Aorta (tissue), 5 donors: ENCODE data around the gene WWOX. TPM values are rescaled to one million over a fixed set of nuclear protein-coding genes. Genes with fewer than 3 reads are reported as not detected.
A peak's percentile ranks its signal among the peaks of the same experiment; 100 is the strongest.

Experiments used
- ATAC-seq: fragments of 200-7000 bp; cut with Tn5 transposase; one replicate; pipeline ENCODE4 v1.9.1; 2022; ENCODE audit warnings: moderate library complexity; ENCODE audit not compliant: low FRiP score
- DNase-seq, 2 donors: peaks; one replicate each; pipeline ENCODE4 v3.0.0-alpha.2; 2020
- H3K27ac ChIP-seq, 2 donors: one replicate each; pipeline ENCODE4 v1.5.1; 2013; ENCODE audit warnings: low read length in 2 of 2, mild to moderate bottlenecking in 2 of 2, moderate library complexity in 2 of 2, control low read depth in 1 of 2, inconsistent platforms in 1 of 2, low read depth in 1 of 2
- H3K27me3 ChIP-seq, 2 donors: one replicate each; pipeline ENCODE4 v1.6.1; 2013; ENCODE audit warnings: control low read depth in 1 of 2, low read length in 1 of 2, mild to moderate bottlenecking in 1 of 2, moderate library complexity in 1 of 2; ENCODE audit not compliant: insufficient read depth in 2 of 2, control insufficient read depth in 1 of 2
- H3K36me3 ChIP-seq, 2 donors: one replicate each; pipeline ENCODE4 v1.6.1; 2013; ENCODE audit warnings: control low read depth in 1 of 2, low read length in 1 of 2, mild to moderate bottlenecking in 1 of 2; ENCODE audit not compliant: insufficient read depth in 2 of 2, control insufficient read depth in 1 of 2
- H3K4me1 ChIP-seq, 2 donors: one replicate each; pipeline ENCODE4 v1.6.1; 2013; ENCODE audit warnings: low read length in 2 of 2, control low read depth in 1 of 2, mild to moderate bottlenecking in 1 of 2, moderate library complexity in 1 of 2; ENCODE audit not compliant: insufficient read depth in 2 of 2, control insufficient read depth in 1 of 2
- H3K4me3 ChIP-seq, 2 donors: one replicate each; pipeline ENCODE4 v1.5.1; 2013; ENCODE audit warnings: low read length in 2 of 2, control low read depth in 1 of 2, mild to moderate bottlenecking in 1 of 2
- H3K9me3 ChIP-seq: one replicate; pipeline ENCODE4 v1.6.1; 2013; ENCODE audit warnings: mild to moderate bottlenecking, low read length; ENCODE audit not compliant: control insufficient read depth
- WGBS, 2 donors: extraction: QIAGEN DNeasy Blood & Tissue Kit; methylation state at CpG; one replicate each; pipeline ENCODE4 v1.1.7; 2013; 5-methylcytosine and 5-hydroxymethylcytosine counted together
- intact Hi-C, 2 donors: fragments of 100-400 bp; cut with DNase I; formaldehyde crosslinking; loops; one replicate each; pipeline versions ENCODE4 v1.14.2 to v1.15.0; 2022
- polyA plus RNA-seq, 2 donors: library from polyadenylated mRNA; stranded (reverse); fragments of 200-250 nt; gene quantifications; one replicate each; pipeline ENCODE4 v1.2.3, GENCODE V29; 2013
- total RNA-seq, 2 donors: library from RNA; stranded (reverse); fragmentation: NEBNext Ultra II Directional; extraction: Animal tissue kit (Norgen Biotek cat#: 25700); gene quantifications; one replicate each; pipeline ENCODE4 v1.2.1, GENCODE V29; 2021
- donor health status: healthy with polysubstance abuse.
- donor health status: Bipolar disorder and iron deficiency.
- donor health status: DM: no; HTN: no; CAD: no.
- donor health status: DM: no; HTN: no; CAD: no.
- donor health status: DM: yes; HTN: yes; CAD: no.

Gene WWOX
- total and polyA plus RNA-seq, 4 donors = 11.2 to 30.9 (median 14.6) TPM

GRCh38 chr16:78098087-78098486 is 1.4 kb upstream of the WWOX start:
- WGBS, 2 donors = 74 to 76% methylated on average over 4 of the region's 4 CpGs
- H3K36me3 ChIP-seq = no peaks in the 10 kb centered on the region
- H3K4me1 ChIP-seq = no peaks in the 10 kb centered on the region
- DNase-seq (no peak), ATAC-seq (no peak)
- H3K27me3 ChIP-seq = no peaks in the 10 kb centered on the region
- no peak overlapping the region for H3K4me3 ChIP-seq
- H3K9me3 ChIP-seq = no peaks in the 10 kb centered on the region
- H3K27ac ChIP-seq = no peak overlapping the region
- intact Hi-C loops = loop anchor here (5.0 to 10.0 kb wide), 2 partner anchors 51 to 423 kb away; no protein-coding TSS in a partner anchor

DNA sequence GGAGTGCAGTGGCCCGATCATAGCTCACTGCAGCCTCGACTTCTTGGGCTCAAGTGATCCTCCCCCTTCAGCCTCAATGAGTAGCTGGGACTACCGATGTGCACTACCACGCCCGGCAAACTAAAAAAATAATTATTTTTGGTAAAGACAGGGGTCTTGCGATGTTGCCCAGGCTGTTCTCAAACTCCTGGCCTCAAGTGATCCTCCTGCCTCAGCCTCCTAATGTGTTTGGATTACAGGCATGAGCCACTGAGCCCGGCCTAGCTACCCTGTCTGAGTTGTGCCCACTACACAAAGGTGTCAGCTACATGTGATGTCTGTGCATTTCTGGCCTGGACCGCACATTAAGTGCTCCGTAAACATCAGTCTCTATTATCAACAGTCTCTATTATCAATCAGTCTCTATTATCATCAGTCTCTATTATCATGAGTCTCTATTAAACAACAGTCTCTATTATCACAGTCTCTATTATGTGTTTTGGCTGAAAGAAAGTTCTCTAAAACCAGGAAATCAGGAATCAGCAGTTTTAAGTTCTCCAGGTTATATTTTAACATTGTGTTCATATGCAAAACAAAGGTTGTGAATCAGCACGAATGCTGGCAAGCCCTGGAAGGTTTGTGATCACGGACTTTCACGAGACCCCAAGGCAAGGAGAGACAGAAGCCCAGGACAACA is 721 bp upstream of the WWOX start:
- DNase-seq = no peak
- H3K27me3 ChIP-seq = no peaks in the 10 kb centered on the region
- H3K4me3 ChIP-seq = peak overlapping the region in 1 of 2 donors; percentile 38
- H3K27ac ChIP-seq = peak overlapping the region in 1 of 2 donors; percentile 73
- no peaks in the 10 kb centered on the region for H3K36me3 ChIP-seq
- no peaks in the 10 kb centered on the region for H3K9me3 ChIP-seq
- no peaks in the 10 kb centered on the region for H3K4me1 ChIP-seq
- no peak for ATAC-seq
- 58 to 60% methylated on average over 12 of the region's 12 CpGs for WGBS, 2 donors
- intact Hi-C loops = loop anchor here (5.0 to 10.0 kb wide), 2 partner anchors 51 to 424 kb away; no protein-coding TSS in a partner anchor

DNA sequence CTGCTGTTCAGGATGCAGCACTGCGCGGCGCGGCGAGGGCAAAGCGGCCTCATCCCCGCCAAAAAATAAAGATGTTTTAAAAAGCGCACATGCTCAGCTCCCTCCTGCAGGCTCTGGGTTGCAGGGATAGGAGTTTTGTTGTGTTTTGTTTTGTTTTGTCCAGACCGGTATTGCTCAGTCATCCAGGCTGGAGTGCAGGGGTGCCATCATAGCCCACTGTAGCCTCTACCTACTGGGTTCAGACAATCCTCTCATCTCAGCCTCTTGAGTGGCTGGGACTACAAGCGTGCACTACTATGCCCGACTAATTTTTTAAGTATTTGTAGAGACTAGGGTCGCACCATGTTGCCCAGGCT is 636 bp downstream of the WWOX start:
- no peaks in the 10 kb centered on the region for H3K27me3 ChIP-seq
- intact Hi-C loops = no loop called here
- no peaks in the 10 kb centered on the region for H3K36me3 ChIP-seq
- DNase-seq (no peak), ATAC-seq (peak; percentile 85)
- no peak overlapping the region for H3K27ac ChIP-seq
- H3K4me3 ChIP-seq = peak overlapping the region; percentile 58 to 79
- H3K9me3 ChIP-seq = no peaks in the 10 kb centered on the region
- WGBS, 2 donors = 16 to 17% methylated on average over 12 of the region's 12 CpGs
- H3K4me1 ChIP-seq = no peaks in the 10 kb centered on the region

DNA sequence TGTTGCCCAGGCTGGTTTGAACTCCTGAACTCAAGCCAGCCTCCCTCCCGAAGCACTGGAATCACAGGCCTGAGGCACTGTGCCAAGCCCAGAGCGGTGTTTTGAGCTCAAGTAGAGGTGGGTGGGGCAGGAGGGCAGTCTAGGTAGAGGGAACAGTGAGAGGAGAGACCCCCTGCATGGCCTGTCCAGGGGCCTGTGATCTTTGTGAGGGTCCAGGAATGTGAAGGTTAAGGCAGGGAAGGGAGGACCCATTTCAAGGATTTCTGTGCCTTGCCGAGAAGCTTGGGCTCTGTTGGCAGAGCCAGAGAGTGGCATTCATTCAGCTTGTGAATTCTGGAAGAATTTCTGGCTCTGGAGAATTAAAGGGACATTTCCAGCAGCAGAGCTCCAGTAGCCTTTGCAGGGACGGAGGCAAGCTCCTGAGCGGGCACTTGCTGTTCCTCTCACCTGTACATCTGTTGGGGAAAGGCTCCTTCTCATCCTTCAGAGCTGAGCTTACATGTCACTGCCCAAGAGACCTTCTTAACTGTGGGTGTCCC is 2.7 kb downstream of the WWOX start:
- ATAC-seq (no peak), DNase-seq (no peak)
- Histone ChIP-seq H3K4me3 (no peak overlapping the region), H3K9me3 (no peaks in the 10 kb centered on the region), H3K36me3 (no peaks in the 10 kb centered on the region), H3K4me1 (no peaks in the 10 kb centered on the region), H3K27me3 (no peaks in the 10 kb centered on the region), H3K27ac (peak overlapping the region in 1 of 2 donors; percentile 42)
- WGBS, 2 donors = 23 to 25% methylated on average over 5 of the region's 5 CpGs
- intact Hi-C loops = no loop called here

GRCh38 chr16:78102865-78103264 is 3.4 kb downstream of the WWOX start:
- WGBS, 2 donors = 53 to 55% methylated on average over 11 of the region's 11 CpGs
- Histone ChIP-seq H3K27ac (no peak overlapping the region), H3K9me3 (no peaks in the 10 kb centered on the region), H3K4me3 (no peak overlapping the region), H3K36me3 (no peaks in the 10 kb centered on the region), H3K4me1 (no peaks in the 10 kb centered on the region), H3K27me3 (no peaks in the 10 kb centered on the region)
- intact Hi-C loops = no loop called here
- ATAC-seq (no peak), DNase-seq (peak in 1 of 2 donors; percentile 45)

DNA sequence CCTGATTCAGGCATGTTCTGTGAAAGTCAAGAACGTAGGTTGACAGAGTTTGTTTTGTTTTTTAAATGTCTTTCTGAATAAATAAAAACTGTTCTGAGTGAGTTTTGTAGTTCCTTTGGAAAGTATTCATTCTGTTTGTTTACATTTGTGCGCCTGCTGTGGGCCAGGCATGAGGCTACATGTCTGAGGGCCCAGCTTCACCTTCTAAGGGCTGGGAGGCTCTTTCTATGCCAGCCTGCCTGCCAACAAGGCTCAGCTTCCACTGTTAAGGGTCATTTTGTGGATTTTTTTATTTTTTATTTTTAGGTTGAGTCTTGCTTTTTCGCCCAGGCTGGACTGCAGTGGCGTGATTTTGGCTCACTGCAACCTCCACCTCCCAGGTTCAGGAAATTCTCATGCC is 6.1 kb downstream of the WWOX start:
- ATAC-seq = no peak
- Histone ChIP-seq H3K4me1 (no peaks in the 10 kb centered on the region), H3K27me3 (no peaks in the 10 kb centered on the region), H3K36me3 (no peaks in the 10 kb centered on the region), H3K27ac (peak overlapping the region in 1 of 2 donors; percentile 54), H3K4me3 (no peak overlapping the region), H3K9me3 (no peaks in the 10 kb centered on the region)
- WGBS, 2 donors = 12 to 14% methylated on average over 4 of the region's 4 CpGs
- DNase-seq = peak in 1 of 2 donors; percentile 44
- intact Hi-C loops = no loop called here

- Histone ChIP-seq H3K9me3 (no peaks in the 10 kb centered on the region), H3K4me3 (no peak overlapping the region), H3K36me3 (no peaks in the 10 kb centered on the region), H3K27me3 (no peaks in the 10 kb centered on the region), H3K27ac (no peak overlapping the region), H3K4me1 (no peaks in the 10 kb centered on the region)
- DNase-seq (no peak), ATAC-seq (no peak)
- WGBS, 2 donors = 60 to 71% methylated on average over 8 of the region's 8 CpGs
- intact Hi-C loops = no loop called here
These were observed 7.2 kb downstream of the WWOX start for GRCh38 chr16:78106686-78107085.

- H3K4me1 ChIP-seq = no peaks in the 10 kb centered on the region
- ATAC-seq (no peak), DNase-seq (no peak)
- no peak overlapping the region for H3K4me3 ChIP-seq
- intact Hi-C loops = no loop called here
- no peaks in the 10 kb centered on the region for H3K9me3 ChIP-seq
- H3K36me3 ChIP-seq = peaks cover 0 to 2% of the 10 kb centered on the region in 2 donors
- WGBS, 2 donors = 94 to 97% methylated on average over 5 of the region's 5 CpGs
- no peaks in the 10 kb centered on the region for H3K27me3 ChIP-seq
- no peak overlapping the region for H3K27ac ChIP-seq
These were observed 9.0 kb downstream of the WWOX start for GRCh38 chr16:78108451-78108850.

DNA sequence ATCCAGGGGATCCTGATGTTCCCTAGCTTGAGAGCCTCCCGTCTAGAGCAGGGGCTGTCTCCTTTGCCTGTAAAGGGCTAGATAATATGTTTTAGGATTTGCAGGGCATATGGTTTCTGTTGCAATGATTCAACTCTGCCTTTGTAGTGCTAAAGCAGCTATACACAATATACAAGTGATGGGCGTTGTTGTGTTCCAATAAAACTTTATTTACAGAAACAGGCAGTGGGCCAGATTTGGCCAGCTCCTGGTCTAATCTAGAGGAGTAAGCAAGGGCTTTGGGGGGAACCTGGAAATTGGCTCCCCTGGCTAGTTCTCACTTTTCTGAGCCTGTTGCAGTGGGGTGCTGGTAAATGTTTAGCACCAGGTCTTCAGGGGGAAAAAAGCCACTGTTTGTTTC is 13.8 kb downstream of the WWOX start:
- Histone ChIP-seq H3K27ac (no peak overlapping the region), H3K27me3 (no peaks in the 10 kb centered on the region), H3K9me3 (no peaks in the 10 kb centered on the region), H3K4me1 (no peaks in the 10 kb centered on the region), H3K36me3 (peaks cover 3% of the 10 kb centered on the region in 2 donors), H3K4me3 (no peak overlapping the region)
- ATAC-seq (no peak), DNase-seq (no peak)
- intact Hi-C loops = no loop called here
- 97 to 100% methylated on average over 2 of the region's 2 CpGs for WGBS, 2 donors
